ENCODE data around the gene CYP26C1.

DNA sequence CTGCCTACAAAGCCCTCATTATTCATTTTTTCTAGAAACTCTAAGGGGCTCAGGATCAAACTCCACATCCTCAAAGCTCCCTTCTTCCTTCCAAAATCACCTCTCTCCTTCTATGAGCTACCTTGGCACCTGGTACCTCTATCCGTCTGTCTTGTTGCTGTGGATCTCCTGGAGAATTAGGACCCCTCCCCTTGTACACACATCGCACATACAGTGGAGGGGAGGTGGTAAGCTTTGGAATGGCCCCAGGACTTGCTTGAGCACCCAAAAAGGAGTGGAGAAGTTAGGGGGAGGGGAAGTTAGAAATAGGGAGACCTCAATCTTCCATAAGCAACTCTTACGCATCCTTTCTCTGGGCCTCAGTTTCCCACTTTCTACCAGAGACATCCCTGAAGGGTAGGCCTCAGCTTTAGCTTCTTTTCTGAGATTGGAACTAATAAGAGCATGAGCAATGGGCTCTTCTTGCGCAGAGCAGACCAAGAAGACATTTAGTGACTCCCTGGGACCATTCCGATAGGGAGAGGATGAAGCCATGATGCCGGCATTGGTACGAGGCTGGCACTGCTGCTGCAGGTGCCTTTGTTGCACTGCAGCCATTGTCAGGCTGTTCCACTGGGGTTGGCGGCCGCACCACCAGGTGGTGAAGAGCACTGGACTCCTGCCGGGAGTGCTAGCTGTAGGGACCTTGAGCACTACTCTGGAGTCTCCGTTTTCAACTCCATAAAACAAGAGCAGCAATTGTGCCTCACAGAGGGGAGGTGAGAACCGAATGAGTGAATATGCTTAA lies 4.5 kb downstream of the CYP26C1 start:
- TF ChIP-seq EZH2phosphoT487 (IDR thresholded peaks at IDR 0.05; ENCODE audit: insufficient read depth, low read depth): no peak
- no peak for TF ChIP-seq EZH2 (IDR thresholded peaks at IDR 0.05; ENCODE audit: insufficient read depth, poor library complexity, severe bottlenecking)
